T-helper 2 cell treated with Interferon-gamma antibody and Interleukin-4, amounts not matched to agents 100 ng/mL and 5 ng/mL, for 36 hours (primary cell): ENCODE data around the gene NLE1. TPM values are rescaled to one million over a fixed set of nuclear protein-coding genes. Genes with fewer than 3 reads are reported as not detected.
"Not testable (repeated sequence)": the region's sequence is repeated elsewhere in the genome, so short reads cannot be mapped to it uniquely, and the experiment has no call there.

Source experiments
- intact Hi-C: fragments of 100-400 bp; cut with micrococcal nuclease; formaldehyde crosslinking; loops from one replicate; pipeline ENCODE4 v1.15.1; 2023
- total RNA-seq: library from RNA; stranded (reverse); gene quantifications from 2 replicates; pipeline ENCODE4 v1.2.3, GENCODE V29; 2022

The NLE1 gene
- 22.9 and 23.8 TPM in 2 replicates for total RNA-seq

DNA sequence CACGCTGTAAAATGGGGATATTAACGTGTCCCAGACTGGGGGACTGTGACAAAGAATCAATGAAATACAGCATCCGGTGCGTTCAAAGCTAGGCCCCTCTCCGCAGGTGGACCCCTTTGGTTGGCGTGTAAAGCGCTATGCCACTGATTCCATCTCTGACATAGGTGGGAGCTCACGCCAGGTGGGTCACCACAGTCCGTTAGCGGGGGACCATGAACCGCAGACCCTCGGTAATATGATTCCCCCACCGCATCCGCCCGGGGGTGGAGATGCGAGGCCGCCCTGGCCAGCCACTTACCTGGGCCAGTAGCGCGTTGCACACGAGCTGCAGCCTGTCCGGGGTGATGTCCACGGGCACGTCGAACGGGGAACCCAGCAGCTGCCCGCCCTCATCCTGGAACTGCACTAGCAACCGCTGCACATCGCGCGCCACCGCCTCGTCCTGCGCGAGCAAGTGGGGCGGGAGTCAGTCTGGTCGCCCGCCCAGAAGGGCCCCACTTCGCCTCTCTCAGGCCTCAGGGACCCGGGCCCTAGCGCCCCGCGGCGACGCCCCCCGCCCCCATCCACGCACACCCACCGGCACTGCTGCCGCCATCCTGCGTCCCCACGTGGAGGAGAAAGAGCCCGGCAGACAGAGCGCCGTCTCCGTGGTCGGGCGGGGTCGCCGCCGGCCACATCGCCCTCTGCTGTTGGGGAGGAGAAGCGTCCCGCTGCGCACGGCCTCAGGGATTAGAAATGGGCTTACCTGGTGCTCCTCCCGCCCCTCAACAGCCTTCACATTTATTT is at the start of gene NLE1:
NLE1 (minus strand) TSS at position 623 of the 786 bp plus-strand sequence; CDS start at position 595, 28 bp downstream.
- intact Hi-C loops, result loop anchor here (1.0 to 10.0 kb wide), 3 partner anchors 53 to 603 kb away; partner anchors contain the start of gene AP2B1

DNA sequence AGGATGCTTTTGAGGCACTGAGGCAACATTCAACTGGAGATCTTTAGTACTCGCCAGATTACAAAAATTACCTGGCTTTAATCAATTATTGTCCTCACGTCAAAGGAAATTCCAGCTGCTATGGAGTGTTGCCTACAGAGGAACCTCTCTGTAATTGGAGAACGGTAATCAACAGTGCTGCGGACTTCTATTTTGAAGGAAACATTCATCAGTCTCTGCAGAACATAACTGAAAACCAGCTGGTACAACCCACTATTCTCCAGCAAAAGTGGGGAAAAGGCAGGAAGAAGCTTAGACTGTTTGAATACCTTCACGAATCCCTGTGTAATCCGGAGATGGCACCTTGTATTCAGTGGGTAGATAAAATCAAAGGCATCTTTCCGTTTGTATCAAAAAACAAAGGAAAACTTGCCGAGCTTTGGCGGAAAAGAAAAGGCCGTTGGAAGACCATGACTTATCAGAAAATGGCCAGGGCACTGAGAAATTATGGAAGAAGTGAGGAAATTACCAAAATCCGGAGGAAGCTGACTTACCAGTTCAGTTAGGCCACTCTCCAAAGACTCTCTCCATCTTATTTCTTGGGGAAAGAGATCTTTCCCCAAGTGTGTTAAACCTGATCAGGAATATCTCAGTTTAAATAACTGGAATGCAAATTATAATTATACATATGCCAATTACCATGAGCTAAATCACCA is 49.0 kb upstream of the NLE1 start:
- intact Hi-C loops, result no loop called here

GRCh38 chr17:35189291-35189690 is 47.2 kb upstream of the NLE1 start:
- intact Hi-C loops, result no loop called here

DNA sequence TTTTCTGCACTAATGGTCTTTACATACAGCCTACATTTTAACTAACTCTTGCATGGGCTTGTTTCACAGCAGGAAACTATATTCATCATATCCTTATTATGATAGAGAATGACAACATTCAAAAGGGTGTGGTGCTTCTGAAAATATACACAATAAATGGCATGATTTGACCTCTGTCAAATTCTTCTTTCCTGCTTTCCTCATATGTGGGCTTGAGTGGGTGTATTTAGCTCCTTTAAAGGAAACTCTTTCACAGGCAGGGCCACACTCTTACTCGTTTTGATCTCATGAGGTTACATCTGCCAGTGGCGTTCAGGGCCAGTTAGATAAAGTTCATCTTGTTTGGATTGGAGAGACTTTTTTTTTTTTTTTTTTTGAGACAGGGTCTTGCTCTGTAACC is 46.0 kb upstream of the NLE1 start:
- intact Hi-C loops, result loop anchor here (1.0 kb wide), 1 partner anchor 11 kb away; no protein-coding TSS in a partner anchor

GRCh38 chr17:35187481-35187880 is 45.4 kb upstream of the NLE1 start:
- intact Hi-C loops, result no loop called here

DNA sequence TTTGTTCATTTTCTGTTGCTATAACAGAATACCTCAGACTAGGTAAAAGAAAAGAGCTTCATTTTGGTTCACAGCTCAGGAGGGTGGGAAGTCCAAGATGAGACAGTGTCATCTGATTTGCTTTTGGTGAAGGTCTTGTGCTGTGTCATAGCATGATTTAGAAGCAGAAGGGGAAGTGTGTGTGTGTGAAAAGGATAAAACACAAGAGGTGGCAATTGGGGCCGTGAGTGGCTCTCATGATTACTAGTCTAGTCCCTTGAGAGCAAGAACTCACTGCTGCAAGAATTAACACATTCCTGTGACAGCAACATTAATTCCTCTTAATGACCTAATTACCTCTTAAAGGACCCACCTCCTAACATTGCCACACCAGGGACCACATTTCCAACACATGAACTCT is 43.7 kb upstream of the NLE1 start:
- intact Hi-C loops, result no loop called here

GRCh38 chr17:35184274-35184673 is 42.2 kb upstream of the NLE1 start:
- intact Hi-C loops, result no loop called here

DNA sequence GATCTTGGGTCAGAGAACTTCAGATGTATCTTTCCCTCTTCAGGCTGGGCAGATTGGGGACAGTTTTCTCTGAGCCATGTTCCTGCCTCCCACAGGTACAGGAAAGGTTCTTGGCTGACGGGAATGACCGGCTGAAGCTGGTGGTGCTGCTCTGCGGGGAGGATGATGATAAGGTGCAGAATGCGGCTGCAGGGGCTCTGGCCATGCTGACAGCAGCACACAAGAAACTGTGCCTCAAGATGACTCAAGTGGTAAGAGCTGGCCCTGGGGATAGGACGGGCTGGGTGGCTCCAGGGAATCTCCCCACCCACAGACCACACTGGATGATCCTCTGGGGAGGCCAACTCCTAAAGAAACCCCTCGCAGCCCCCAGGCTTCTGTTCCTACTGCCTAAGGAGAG is 41.2 kb upstream of the NLE1 start:
- intact Hi-C loops, result no loop called here

DNA sequence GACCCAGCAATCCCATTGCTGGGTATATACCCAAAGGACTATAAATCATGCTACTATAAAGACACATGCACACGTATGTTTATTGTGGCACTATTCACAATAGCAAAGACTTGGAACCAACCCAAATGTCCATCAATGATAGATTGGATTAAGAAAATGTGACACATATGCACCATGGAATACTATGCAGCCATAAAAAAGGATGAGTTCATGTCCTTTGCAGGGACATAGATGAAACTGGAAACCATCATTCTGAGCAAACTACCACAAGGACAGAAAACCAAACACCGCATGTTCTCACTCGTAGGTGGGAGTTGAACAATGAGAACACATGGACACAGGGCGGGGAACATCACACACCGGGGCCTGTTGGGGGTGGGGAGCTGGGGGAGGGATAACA is 37.3 kb upstream of the NLE1 start:
- intact Hi-C loops, result not testable (repeated sequence)

DNA sequence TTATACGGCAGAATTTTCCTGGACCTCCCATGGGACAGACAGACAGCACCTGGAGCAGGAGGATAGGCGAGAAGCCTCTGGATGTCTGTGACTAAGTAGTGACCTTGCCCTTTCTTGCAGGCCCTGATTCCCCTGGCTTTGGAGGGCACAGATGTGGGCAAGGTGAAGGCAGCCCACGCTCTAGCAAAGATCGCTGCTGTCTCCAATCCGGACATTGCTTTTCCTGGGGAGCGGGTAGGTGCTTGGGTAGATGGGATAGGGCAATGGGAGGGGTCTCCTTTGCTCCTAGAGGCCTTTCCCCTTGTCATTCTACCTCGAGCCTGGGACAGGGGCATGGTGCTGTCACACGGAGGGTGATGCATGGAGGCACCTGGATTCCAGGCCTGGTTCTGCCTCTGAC is 34.8 kb upstream of the NLE1 start:
- intact Hi-C loops, result loop anchor here (1.0 kb wide), 2 partner anchors 11 to 37 kb away; no protein-coding TSS in a partner anchor

DNA sequence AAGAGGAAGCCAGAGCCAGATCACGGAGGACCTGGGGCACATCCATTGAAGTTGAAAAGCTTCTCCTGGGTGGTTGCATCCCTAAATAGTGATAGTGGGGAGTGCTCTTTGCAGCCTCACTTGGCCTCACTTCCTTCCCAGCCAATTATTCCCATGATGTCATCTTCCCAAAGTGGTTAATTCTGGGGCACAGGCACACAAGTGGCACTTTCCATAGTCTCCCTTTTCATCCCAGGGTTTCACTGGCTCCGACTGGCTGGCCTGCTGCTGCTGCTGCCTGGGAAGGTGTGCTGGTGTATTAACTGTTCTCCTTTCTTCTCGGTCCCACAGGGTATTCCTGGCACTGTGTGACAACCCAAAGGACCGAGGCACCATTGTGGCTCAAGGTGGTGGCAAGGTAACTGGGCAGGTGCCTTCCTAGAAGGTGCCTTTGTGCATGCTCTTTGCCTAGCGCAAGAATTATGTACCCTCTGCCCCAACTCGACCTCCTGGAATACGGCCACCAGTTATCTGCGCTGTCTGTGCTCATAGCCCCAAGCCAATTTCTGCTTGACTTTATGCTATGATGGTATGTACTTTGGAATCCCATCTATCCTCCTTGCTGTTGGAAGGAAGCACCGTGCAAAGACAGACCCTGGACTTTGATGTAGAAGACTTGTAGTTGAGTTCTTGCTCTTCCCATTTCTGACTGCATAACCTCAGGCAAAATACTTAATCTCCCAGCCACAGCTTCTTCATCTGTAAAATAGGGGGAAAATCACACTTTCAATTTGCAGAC is 33.7 kb upstream of the NLE1 start:
- intact Hi-C loops, result no loop called here

DNA sequence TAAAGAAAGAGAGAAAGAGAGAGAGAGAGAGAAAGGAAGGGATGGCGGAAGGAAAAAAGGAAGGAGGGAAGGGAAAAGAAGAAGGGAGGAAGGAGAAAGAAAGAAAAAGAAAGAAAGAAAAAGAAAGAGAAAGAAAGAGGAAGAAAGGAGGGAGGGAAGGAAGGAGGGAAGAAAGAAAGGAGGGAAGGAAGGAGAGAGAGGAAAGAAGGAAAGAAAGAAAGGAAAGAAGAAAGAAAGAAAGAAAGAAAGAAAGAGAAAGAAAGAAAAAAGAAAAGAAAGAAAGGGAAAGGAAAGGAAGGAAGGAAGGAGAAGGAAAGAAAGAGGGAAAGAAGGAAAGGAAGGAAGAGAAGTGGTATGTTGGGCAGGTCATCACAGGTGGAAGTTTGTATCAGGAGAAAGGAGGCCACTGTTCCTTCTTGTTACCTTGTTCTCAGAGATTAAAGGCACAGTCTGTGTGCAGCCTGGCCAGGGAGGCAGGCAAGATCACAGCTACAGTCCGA is 32.8 kb upstream of the NLE1 start:
- intact Hi-C loops, result no loop called here

DNA sequence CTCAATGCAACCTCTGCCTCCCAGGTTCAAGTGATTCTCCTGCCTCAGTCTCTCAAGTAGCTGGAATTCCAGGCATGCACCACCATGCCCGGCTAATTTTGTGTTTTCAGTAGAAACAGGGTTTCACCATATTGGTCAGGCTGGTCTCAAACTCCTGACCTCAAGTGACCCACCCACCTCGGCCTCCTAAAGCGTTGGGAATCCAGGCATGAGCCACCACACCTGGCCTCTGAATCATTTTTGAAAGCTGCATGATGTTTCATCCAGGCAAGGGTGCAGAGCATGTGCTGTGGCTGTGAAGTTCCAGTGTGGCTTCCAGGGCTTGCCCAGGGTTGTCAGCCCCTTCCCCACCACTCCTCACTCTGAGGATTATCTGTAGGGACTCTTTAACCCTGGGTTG is 30.2 kb upstream of the NLE1 start:
- intact Hi-C loops, result not testable (repeated sequence)

DNA sequence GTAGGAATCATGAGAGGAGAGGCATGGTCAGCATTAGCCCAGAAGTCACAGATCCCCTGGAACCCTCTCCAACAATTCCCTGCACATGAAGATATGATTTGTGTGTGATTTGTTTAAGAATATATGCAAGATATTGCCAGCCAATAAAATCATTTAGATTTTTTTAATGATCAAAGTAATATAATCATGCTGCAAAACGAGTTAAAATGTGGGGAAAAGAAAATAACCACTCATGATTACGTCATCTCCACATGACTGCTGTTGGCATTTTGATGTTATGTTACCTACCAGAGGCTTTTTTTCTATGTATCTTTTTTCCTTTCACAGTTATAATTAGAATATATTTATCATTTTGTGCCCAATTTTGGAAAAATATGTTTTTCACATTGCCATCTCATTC is 29.7 kb upstream of the NLE1 start:
- intact Hi-C loops, result loop anchor here (1.0 kb wide), 4 partner anchors 70 to 575 kb away; no protein-coding TSS in a partner anchor

- intact Hi-C loops, result loop anchor here (1.0 kb wide), 4 partner anchors 71 to 576 kb away; no protein-coding TSS in a partner anchor
Measured at GRCh38 chr17:35170968-35171771, 29.1 kb upstream of the NLE1 start.

GRCh38 chr17:35169835-35170363 is 27.8 kb upstream of the NLE1 start:
- intact Hi-C loops, result no loop called here

- intact Hi-C loops, result no loop called here
Measured at GRCh38 chr17:35167666-35168065, 25.6 kb upstream of the NLE1 start.

GRCh38 chr17:35167046-35167445 is 24.9 kb upstream of the NLE1 start:
- intact Hi-C loops, result no loop called here

DNA sequence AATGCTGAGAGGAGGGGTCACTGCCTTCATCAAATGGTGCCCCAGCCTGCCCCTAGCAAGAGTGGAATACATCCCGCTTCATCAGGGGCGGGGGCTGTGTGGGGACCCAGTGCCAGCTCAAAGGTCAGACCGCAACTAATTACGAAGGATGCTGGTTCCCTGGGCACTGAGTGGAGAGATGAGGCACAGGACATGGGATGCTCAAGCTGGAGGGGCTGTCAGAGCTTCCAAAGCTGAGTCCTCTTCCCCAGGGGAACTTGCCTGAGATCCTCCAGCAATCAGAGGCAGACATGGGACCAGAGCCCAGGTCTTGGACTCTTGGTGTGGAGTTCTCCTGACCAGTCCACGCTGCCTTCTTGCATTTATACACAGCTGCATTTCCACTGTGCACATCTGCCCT is 24.4 kb upstream of the NLE1 start:
- intact Hi-C loops, result no loop called here

DNA sequence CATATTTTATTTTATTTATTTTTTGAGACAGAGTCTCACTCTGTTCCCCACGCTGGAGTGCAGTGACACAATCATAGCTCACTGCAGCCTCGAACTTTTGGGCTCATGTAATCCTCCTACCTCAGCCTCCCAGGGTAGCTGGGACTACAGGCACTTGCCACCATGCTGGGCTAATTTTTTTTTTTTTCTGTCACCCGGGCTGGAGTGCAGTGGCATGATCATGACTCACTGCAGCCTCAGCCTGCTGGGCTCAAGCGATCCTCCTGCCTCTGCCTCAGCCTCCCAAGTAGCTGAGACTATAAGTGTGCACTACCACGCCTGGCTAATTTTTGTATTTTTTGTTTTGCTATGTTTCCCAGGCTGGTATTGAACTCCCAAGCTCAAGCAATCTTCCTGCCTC is 22.6 kb upstream of the NLE1 start:
- intact Hi-C loops, result no loop called here
